K562 (cell line): ENCODE data around the gene RBKS. TPM values are rescaled to one million over a fixed set of nuclear protein-coding genes. Genes with fewer than 3 reads are reported as not detected.

Experiments used
- CBX8 ChIP-seq: fragments of 200-600 bp; sonication (generic); IDR thresholded peaks from 2 replicates; pipeline ENCODE4 v1.6.1; 2012; ENCODE audit warnings: borderline replicate concordance, mixed run types, low read depth, mild to moderate bottlenecking, moderate library complexity, mixed read lengths, low read length, control low read depth, inconsistent platforms; ENCODE audit not compliant: poor library complexity, severe bottlenecking; ENCODE audit errors: extremely low read depth
- ZNF175 ChIP-seq: fragments of 200-800 bp; sonication (Bioruptor generic); IDR thresholded peaks from 2 replicates; pipeline ENCODE4 v1.6.1; 2016; ENCODE audit warnings: low read depth, mild to moderate bottlenecking, missing genetic modification characterization, missing compliant biosample characterization
- ZNF274 ChIP-seq: IDR thresholded peaks from 2 replicates; pipeline ENCODE4 v1.6.1; 2011; ENCODE audit warnings: low read depth, mild to moderate bottlenecking, low read length, moderate library complexity, borderline replicate concordance
- ZNF444 ChIP-seq: fragments of 250-450 bp; sonication (Bioruptor Pico); IDR thresholded peaks from 2 replicates; pipeline ENCODE4 v1.4.0; 2020; ENCODE audit warnings: mild to moderate bottlenecking, moderate library complexity
- ZNF785 ChIP-seq: fragments of 250-450 bp; sonication (Bioruptor Pico); IDR thresholded peaks from 2 replicates; pipeline ENCODE4 v1.4.0; 2020; ENCODE audit warnings: mild to moderate bottlenecking
- polyA plus RNA-seq, 8 experiments: library from polyadenylated mRNA; depleted of rRNA in 4 of 8; stranded (reverse) in 5 of 8; unstranded in 3 of 8; fragments of >200 nt; fragmentation: Nextera tagmentation in 2 of 8; fragmentation: Illumina TruSeq in 1 of 8; extraction: Ambion mirVana in 2 of 8; extraction: Trizol in 1 of 8; gene quantifications; 2 replicates each; pipeline versions ENCODE4 v1.2.1 to v1.2.3, GENCODE V29; 2011 to 2014; ENCODE audit warnings: inconsistent platforms in 1 of 8, missing spikeins in 1 of 8
- total RNA-seq, 7 experiments: library from RNA; depleted of rRNA in 6 of 7; stranded (reverse); fragments of >200 nt in 6 of 7; fragmentation: Illumina TruSeq in 2 of 7; extraction: Trizol in 2 of 7; gene quantifications; 2 replicates each; pipeline versions ENCODE4 v1.2.1 to v1.2.3, GENCODE V29; 2011 to 2021; ENCODE audit warnings: low replicate concordance in 1 of 7
- TF ChIP-seq, protein P1 (sequence below), 2 experiments: IDR thresholded peaks; 2 replicates each; pipeline ENCODE4 v1.6.1; 2012; ENCODE audit warnings: improper control_type of control experiment in 2 of 2, low read depth in 2 of 2, low read length in 2 of 2, borderline replicate concordance in 1 of 2
- TF ChIP-seq, protein P2 (sequence below): fragments of 450-650 bp; IDR thresholded peaks from 2 replicates; pipeline ENCODE4 v1.6.1; 2016; ENCODE audit warnings: mild to moderate bottlenecking, moderate library complexity
- TF ChIP-seq, protein P3 (sequence below): fragments of 150-350 bp; conservative IDR thresholded peaks from 2 replicates; pipeline ENCODE4 v1.6.1; 2014; ENCODE audit warnings: low read length

RBKS gene
- total and polyA plus RNA-seq, 9 of the 15 experiments (the other 6 are each of a cell fraction or from before 2014, with no cell fraction given), result 0.06 to 0.39 (median 0.19) TPM

DNA sequence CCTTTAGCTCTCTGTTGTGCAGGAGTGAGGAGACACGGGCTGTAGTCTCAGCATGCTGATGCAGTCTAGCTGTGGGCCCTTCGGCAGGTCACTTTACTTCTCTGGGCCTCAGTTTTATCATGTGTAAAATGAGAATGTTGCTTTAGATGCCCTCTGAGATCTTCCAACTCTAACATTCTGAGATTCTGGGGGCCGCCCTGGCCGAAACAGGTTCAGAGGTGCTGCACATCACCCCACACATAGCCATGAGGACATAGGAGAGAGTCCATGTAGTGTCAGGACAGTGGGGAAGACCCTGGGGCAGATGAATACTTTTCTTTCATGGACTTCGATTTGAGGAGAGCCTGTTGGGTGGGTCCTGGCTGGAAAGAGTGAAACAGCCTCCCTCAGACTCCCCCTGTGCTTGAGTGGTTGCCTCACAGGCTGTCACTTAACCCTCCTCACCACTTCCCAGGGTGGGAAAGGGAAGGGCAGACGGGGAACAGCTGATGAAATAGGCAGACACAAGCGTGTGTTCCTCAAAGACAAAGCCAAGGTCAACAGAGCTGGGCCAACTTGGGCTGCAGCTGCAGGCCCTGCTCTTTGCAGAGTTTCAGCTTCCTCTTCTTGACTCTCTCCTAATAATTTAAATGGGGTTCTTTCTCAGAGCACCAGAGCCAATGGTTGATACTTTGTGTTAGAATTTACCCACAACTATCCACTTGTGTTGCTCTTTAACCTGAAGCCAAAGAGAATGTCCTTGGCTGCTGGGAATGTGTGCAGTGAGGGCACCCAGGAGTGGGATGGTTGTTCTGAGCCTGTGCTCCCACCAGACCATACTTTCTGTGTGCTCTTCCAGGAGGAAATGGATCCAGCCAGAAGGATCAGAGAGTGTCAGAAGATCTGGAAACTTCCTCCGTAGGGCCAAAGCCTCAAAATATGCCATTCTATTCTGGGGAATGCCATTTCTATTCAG is 133.4 kb downstream of the RBKS start (continued):
- TF ChIP-seq, protein P1, sequence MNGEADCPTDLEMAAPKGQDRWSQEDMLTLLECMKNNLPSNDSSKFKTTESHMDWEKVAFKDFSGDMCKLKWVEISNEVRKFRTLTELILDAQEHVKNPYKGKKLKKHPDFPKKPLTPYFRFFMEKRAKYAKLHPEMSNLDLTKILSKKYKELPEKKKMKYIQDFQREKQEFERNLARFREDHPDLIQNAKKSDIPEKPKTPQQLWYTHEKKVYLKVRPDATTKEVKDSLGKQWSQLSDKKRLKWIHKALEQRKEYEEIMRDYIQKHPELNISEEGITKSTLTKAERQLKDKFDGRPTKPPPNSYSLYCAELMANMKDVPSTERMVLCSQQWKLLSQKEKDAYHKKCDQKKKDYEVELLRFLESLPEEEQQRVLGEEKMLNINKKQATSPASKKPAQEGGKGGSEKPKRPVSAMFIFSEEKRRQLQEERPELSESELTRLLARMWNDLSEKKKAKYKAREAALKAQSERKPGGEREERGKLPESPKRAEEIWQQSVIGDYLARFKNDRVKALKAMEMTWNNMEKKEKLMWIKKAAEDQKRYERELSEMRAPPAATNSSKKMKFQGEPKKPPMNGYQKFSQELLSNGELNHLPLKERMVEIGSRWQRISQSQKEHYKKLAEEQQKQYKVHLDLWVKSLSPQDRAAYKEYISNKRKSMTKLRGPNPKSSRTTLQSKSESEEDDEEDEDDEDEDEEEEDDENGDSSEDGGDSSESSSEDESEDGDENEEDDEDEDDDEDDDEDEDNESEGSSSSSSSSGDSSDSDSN (IDR thresholded peaks at IDR 0.05; ENCODE audit: borderline replicate concordance in 1 of 2, low read depth in 2 of 2, low read length in 2 of 2), result no peak
- TF ChIP-seq ZNF175 (CRISPR knock-in tag) (peak; percentile 95), ZNF274 (no peak), ZNF444 (no peak), ZNF785 (no peak), CBX8 (no peak)
- TF ChIP-seq, protein P2, sequence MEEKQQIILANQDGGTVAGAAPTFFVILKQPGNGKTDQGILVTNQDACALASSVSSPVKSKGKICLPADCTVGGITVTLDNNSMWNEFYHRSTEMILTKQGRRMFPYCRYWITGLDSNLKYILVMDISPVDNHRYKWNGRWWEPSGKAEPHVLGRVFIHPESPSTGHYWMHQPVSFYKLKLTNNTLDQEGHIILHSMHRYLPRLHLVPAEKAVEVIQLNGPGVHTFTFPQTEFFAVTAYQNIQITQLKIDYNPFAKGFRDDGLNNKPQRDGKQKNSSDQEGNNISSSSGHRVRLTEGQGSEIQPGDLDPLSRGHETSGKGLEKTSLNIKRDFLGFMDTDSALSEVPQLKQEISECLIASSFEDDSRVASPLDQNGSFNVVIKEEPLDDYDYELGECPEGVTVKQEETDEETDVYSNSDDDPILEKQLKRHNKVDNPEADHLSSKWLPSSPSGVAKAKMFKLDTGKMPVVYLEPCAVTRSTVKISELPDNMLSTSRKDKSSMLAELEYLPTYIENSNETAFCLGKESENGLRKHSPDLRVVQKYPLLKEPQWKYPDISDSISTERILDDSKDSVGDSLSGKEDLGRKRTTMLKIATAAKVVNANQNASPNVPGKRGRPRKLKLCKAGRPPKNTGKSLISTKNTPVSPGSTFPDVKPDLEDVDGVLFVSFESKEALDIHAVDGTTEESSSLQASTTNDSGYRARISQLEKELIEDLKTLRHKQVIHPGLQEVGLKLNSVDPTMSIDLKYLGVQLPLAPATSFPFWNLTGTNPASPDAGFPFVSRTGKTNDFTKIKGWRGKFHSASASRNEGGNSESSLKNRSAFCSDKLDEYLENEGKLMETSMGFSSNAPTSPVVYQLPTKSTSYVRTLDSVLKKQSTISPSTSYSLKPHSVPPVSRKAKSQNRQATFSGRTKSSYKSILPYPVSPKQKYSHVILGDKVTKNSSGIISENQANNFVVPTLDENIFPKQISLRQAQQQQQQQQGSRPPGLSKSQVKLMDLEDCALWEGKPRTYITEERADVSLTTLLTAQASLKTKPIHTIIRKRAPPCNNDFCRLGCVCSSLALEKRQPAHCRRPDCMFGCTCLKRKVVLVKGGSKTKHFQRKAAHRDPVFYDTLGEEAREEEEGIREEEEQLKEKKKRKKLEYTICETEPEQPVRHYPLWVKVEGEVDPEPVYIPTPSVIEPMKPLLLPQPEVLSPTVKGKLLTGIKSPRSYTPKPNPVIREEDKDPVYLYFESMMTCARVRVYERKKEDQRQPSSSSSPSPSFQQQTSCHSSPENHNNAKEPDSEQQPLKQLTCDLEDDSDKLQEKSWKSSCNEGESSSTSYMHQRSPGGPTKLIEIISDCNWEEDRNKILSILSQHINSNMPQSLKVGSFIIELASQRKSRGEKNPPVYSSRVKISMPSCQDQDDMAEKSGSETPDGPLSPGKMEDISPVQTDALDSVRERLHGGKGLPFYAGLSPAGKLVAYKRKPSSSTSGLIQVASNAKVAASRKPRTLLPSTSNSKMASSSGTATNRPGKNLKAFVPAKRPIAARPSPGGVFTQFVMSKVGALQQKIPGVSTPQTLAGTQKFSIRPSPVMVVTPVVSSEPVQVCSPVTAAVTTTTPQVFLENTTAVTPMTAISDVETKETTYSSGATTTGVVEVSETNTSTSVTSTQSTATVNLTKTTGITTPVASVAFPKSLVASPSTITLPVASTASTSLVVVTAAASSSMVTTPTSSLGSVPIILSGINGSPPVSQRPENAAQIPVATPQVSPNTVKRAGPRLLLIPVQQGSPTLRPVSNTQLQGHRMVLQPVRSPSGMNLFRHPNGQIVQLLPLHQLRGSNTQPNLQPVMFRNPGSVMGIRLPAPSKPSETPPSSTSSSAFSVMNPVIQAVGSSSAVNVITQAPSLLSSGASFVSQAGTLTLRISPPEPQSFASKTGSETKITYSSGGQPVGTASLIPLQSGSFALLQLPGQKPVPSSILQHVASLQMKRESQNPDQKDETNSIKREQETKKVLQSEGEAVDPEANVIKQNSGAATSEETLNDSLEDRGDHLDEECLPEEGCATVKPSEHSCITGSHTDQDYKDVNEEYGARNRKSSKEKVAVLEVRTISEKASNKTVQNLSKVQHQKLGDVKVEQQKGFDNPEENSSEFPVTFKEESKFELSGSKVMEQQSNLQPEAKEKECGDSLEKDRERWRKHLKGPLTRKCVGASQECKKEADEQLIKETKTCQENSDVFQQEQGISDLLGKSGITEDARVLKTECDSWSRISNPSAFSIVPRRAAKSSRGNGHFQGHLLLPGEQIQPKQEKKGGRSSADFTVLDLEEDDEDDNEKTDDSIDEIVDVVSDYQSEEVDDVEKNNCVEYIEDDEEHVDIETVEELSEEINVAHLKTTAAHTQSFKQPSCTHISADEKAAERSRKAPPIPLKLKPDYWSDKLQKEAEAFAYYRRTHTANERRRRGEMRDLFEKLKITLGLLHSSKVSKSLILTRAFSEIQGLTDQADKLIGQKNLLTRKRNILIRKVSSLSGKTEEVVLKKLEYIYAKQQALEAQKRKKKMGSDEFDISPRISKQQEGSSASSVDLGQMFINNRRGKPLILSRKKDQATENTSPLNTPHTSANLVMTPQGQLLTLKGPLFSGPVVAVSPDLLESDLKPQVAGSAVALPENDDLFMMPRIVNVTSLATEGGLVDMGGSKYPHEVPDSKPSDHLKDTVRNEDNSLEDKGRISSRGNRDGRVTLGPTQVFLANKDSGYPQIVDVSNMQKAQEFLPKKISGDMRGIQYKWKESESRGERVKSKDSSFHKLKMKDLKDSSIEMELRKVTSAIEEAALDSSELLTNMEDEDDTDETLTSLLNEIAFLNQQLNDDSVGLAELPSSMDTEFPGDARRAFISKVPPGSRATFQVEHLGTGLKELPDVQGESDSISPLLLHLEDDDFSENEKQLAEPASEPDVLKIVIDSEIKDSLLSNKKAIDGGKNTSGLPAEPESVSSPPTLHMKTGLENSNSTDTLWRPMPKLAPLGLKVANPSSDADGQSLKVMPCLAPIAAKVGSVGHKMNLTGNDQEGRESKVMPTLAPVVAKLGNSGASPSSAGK, result peak; percentile 60; the same call in 1 of the 2 replicates
- TF ChIP-seq, protein P3, sequence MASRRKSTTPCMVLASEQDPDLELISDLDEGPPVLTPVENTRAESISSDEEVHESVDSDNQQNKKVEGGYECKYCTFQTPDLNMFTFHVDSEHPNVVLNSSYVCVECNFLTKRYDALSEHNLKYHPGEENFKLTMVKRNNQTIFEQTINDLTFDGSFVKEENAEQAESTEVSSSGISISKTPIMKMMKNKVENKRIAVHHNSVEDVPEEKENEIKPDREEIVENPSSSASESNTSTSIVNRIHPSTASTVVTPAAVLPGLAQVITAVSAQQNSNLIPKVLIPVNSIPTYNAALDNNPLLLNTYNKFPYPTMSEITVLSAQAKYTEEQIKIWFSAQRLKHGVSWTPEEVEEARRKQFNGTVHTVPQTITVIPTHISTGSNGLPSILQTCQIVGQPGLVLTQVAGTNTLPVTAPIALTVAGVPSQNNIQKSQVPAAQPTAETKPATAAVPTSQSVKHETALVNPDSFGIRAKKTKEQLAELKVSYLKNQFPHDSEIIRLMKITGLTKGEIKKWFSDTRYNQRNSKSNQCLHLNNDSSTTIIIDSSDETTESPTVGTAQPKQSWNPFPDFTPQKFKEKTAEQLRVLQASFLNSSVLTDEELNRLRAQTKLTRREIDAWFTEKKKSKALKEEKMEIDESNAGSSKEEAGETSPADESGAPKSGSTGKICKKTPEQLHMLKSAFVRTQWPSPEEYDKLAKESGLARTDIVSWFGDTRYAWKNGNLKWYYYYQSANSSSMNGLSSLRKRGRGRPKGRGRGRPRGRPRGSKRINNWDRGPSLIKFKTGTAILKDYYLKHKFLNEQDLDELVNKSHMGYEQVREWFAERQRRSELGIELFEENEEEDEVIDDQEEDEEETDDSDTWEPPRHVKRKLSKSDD, result no peak
